ENCODE measurements around the gene SLC22A4.

DNA sequence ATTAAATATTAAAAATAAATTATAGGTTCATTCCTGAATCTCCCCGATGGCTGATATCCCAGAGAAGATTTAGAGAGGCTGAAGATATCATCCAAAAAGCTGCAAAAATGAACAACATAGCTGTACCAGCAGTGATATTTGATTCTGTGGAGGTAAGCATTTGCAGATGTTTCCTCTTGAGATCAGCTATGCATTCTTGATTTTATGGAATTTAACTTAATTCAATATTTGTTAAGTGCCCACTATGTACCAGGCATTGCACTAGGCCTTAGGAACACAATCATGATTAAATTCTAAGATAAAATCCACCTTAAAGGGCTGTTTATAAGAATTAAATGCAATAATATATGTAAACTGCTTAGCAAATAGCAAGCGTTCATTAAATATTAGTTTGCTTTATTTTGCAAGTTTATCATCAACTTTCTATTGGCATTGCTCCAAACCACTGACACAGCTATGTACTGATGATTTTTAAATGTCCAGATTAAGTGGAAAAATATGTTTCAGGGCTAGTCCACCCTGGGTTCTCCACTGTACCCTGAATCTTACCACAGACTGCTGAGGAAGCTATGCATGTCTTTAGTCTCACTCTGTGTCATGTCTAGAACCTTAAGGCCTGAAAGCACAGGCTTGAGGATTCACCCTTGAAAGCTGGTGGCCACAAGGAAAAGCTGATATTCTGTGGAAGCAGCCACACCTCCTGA, 33.2 kb downstream of the SLC22A4 start:
- TF ChIP-seq, protein P1, sequence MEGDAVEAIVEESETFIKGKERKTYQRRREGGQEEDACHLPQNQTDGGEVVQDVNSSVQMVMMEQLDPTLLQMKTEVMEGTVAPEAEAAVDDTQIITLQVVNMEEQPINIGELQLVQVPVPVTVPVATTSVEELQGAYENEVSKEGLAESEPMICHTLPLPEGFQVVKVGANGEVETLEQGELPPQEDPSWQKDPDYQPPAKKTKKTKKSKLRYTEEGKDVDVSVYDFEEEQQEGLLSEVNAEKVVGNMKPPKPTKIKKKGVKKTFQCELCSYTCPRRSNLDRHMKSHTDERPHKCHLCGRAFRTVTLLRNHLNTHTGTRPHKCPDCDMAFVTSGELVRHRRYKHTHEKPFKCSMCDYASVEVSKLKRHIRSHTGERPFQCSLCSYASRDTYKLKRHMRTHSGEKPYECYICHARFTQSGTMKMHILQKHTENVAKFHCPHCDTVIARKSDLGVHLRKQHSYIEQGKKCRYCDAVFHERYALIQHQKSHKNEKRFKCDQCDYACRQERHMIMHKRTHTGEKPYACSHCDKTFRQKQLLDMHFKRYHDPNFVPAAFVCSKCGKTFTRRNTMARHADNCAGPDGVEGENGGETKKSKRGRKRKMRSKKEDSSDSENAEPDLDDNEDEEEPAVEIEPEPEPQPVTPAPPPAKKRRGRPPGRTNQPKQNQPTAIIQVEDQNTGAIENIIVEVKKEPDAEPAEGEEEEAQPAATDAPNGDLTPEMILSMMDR (conservative IDR thresholded peaks at IDR 0.05 in 1 of 2, IDR thresholded peaks at IDR 0.05 in 1 of 2; ENCODE audit: extremely low read depth in 1 of 2, insufficient read depth in 1 of 2, low read depth in 1 of 2, low read length in 2 of 2): no peak
- TF ChIP-seq EZH2 (IDR thresholded peaks at IDR 0.05; ENCODE audit: borderline replicate concordance, low read length): no peak
